Upper lobe of left lung (tissue), 6 donors: ENCODE data around the gene FAM200B. TPM values are rescaled to one million over a fixed set of nuclear protein-coding genes. Genes with fewer than 3 reads are reported as not detected.

ENCODE experiments used
- ATAC-seq, 2 donors: fragments of 200-7000 bp; cut with Tn5 transposase; one replicate each; pipeline ENCODE4 v1.9.1; 2022; ENCODE audit warnings: mild to moderate bottlenecking in 2 of 2, moderate library complexity in 2 of 2; ENCODE audit not compliant: low FRiP score in 2 of 2
- DNase-seq, 2 donors: peaks; one replicate each; pipeline ENCODE4 v3.0.0-alpha.2; 2019 to 2020
- H3K27ac ChIP-seq, 4 donors: fragments of 200-600 bp; sonication (generic); one replicate each; pipeline ENCODE4 v1.5.1; 2016 to 2019
- H3K27me3 ChIP-seq, 4 donors: fragments of 200-600 bp; sonication (generic); one replicate each; pipeline ENCODE4 v1.5.1; 2017 to 2019
- H3K36me3 ChIP-seq, 4 donors: fragments of 200-600 bp; sonication (generic); one replicate each; pipeline ENCODE4 v1.5.1; 2016 to 2019
- H3K4me1 ChIP-seq, 4 donors: fragments of 200-600 bp; sonication (generic); one replicate each; pipeline ENCODE4 v1.5.1; 2018 to 2019
- H3K4me3 ChIP-seq, 4 donors: fragments of 200-600 bp; sonication (generic); one replicate each; pipeline ENCODE4 v1.5.1; 2017 to 2019; ENCODE audit warnings: mild to moderate bottlenecking in 2 of 4, moderate library complexity in 1 of 4
- H3K9me3 ChIP-seq, 4 donors: fragments of 200-600 bp; sonication (generic); one replicate each; pipeline ENCODE4 v1.5.1; 2018 to 2019
- CTCF ChIP-seq, 6 experiments: fragments of 450-650 bp in 4 of 6; fragments of 200-600 bp in 2 of 6; sonication (generic) in 2 of 6; IDR thresholded peaks; one replicate each; pipeline ENCODE4 v1.5.1; 2016 to 2019; ENCODE audit warnings: antibody characterized with exemption in 6 of 6
- EP300 ChIP-seq, 4 donors: sonication (generic); formaldehyde crosslinking; IDR thresholded peaks; one replicate each; pipeline ENCODE4 v1.5.1; 2017; ENCODE audit warnings: antibody characterized with exemption in 4 of 4, control low read depth in 2 of 4
- POLR2A ChIP-seq, 4 donors: fragments of 450-650 bp; IDR thresholded peaks; one replicate each; pipeline ENCODE4 v1.5.1; 2016 to 2017; ENCODE audit warnings: antibody characterized with exemption in 4 of 4, mild to moderate bottlenecking in 2 of 4
- POLR2AphosphoS5 ChIP-seq, 2 donors: sonication (generic); formaldehyde crosslinking; IDR thresholded peaks; one replicate each; pipeline ENCODE4 v1.5.1; 2017; ENCODE audit warnings: antibody characterized with exemption in 2 of 2
- WGBS, 2 donors: methylation state at CpG; one replicate each; pipeline ENCODE4 v1.1.5; 2017 to 2018; 5-methylcytosine and 5-hydroxymethylcytosine counted together
- total RNA-seq, 6 donors: library from RNA; depleted of rRNA in 4 of 6; stranded (reverse); fragments of >200 nt in 4 of 6; gene quantifications; one replicate each; pipeline versions ENCODE4 v1.1.0 to v1.2.1, GENCODE V29; 2016 to 2021
- donor health status: DM: no; HTN: no; CAD: no; lungs with moderate emphysema.
- donor health status: DM: no; HTN: yes; CAD: no; lungs with severe emphysema.

The FAM200B gene
- total RNA-seq, 6 donors from 2014 or later, result 13.6 to 48.2 (median 26.9) TPM

- peak overlapping the region in 3 of 4 donors; percentile 42 to 57 (median 55) for H3K4me3 ChIP-seq
- TF ChIP-seq CTCF (IDR thresholded peaks at IDR 0.05) (no peak), POLR2A (IDR thresholded peaks at IDR 0.05) (no peak), POLR2AphosphoS5 (IDR thresholded peaks at IDR 0.05) (no peak), EP300 (IDR thresholded peaks at IDR 0.05) (no peak)
- peak overlapping the region; percentile 5 to 86 (median 65) for H3K27ac ChIP-seq
Measured at GRCh38 chr4:15703439-15703838, 21.8 kb downstream of the FAM200B start.

GRCh38 chr4:15704129-15704528 lies 22.5 kb downstream of the FAM200B start:
- H3K27me3 ChIP-seq, result no peaks in the 10 kb centered on the region
- DNase-seq (no peak), ATAC-seq (no peak)
- TF ChIP-seq EP300 (IDR thresholded peaks at IDR 0.05) (no peak), POLR2AphosphoS5 (IDR thresholded peaks at IDR 0.05) (no peak), POLR2A (IDR thresholded peaks at IDR 0.05) (no peak), CTCF (IDR thresholded peaks at IDR 0.05) (no peak)
- no peak overlapping the region for H3K4me3 ChIP-seq
- H3K4me1 ChIP-seq, result peaks cover 0 to 12% (median 9%) of the 10 kb centered on the region in 4 donors
- no peak overlapping the region for H3K27ac ChIP-seq
- no peaks in the 10 kb centered on the region for H3K36me3 ChIP-seq
- H3K9me3 ChIP-seq, result no peaks in the 10 kb centered on the region

More at GRCh38 chr4:15703439-15703838, 21.8 kb downstream of the FAM200B start:
- Histone ChIP-seq H3K36me3 (no peaks in the 10 kb centered on the region), H3K4me1 (peaks cover 0 to 12% (median 9%) of the 10 kb centered on the region in 4 donors), H3K9me3 (no peaks in the 10 kb centered on the region), H3K27me3 (no peaks in the 10 kb centered on the region)
- DNase-seq (no peak), ATAC-seq (peak; percentile 25 to 52)
- WGBS, 2 donors, result 86 to 87% methylated on average over 11 of the region's 11 CpGs

GRCh38 chr4:15706646-15707362 lies 25.2 kb downstream of the FAM200B start:
- Histone ChIP-seq H3K9me3 (no peaks in the 10 kb centered on the region), H3K4me3 (no peak overlapping the region), H3K36me3 (no peaks in the 10 kb centered on the region), H3K27ac (no peak overlapping the region), H3K4me1 (peaks cover 0 to 12% (median 9%) of the 10 kb centered on the region in 4 donors), H3K27me3 (no peaks in the 10 kb centered on the region)
- DNase-seq (no peak), ATAC-seq (no peak)
- WGBS, 2 donors, result 62 to 65% methylated on average over 3 of the region's 3 CpGs
- TF ChIP-seq POLR2AphosphoS5 (IDR thresholded peaks at IDR 0.05), result no peak
- no peak for TF ChIP-seq EP300 (IDR thresholded peaks at IDR 0.05)
- no peak for TF ChIP-seq CTCF (IDR thresholded peaks at IDR 0.05)
- TF ChIP-seq POLR2A (IDR thresholded peaks at IDR 0.05), result no peak

GRCh38 chr4:15707363-15707715 lies 25.7 kb downstream of the FAM200B start:
- no peaks in the 10 kb centered on the region for H3K36me3 ChIP-seq
- DNase-seq, result no peak
- H3K4me1 ChIP-seq, result peaks cover 0 to 10% (median 7%) of the 10 kb centered on the region in 4 donors
- H3K9me3 ChIP-seq, result no peaks in the 10 kb centered on the region
- H3K27ac ChIP-seq, result no peak overlapping the region
- H3K4me3 ChIP-seq, result no peak overlapping the region
- H3K27me3 ChIP-seq, result no peaks in the 10 kb centered on the region
- ATAC-seq, result no peak
- TF ChIP-seq POLR2AphosphoS5 (IDR thresholded peaks at IDR 0.05) (no peak), EP300 (IDR thresholded peaks at IDR 0.05) (no peak), POLR2A (IDR thresholded peaks at IDR 0.05) (no peak), CTCF (IDR thresholded peaks at IDR 0.05) (no peak)
- WGBS, 2 donors, result 57% methylated on average over 7 of the region's 7 CpGs

GRCh38 chr4:15711762-15712161 lies 30.1 kb downstream of the FAM200B start:
- TF ChIP-seq POLR2A (IDR thresholded peaks at IDR 0.05) (no peak), CTCF (IDR thresholded peaks at IDR 0.05) (no peak), EP300 (IDR thresholded peaks at IDR 0.05) (no peak), POLR2AphosphoS5 (IDR thresholded peaks at IDR 0.05) (no peak)
- ATAC-seq, result no peak
- Histone ChIP-seq H3K9me3 (no peaks in the 10 kb centered on the region), H3K4me3 (no peak overlapping the region), H3K4me1 (no peaks in the 10 kb centered on the region), H3K27me3 (no peaks in the 10 kb centered on the region), H3K36me3 (no peaks in the 10 kb centered on the region), H3K27ac (no peak overlapping the region)
- no peak for DNase-seq
- 93 to 94% methylated on average over 2 of the region's 2 CpGs for WGBS, 2 donors
